ENCODE measurements around the gene PPARA.
"Not testable (repeated sequence)": the region's sequence is repeated elsewhere in the genome, so short reads cannot be mapped to it uniquely, and the experiment has no call there.

PPARA gene

GRCh38 chr22:46265627-46266026 is 115.3 kb downstream of the PPARA start:
- in situ Hi-C loops (cut with MboI; ENCODE audit: low sequenced_read_pairs), result not testable (repeated sequence)

DNA sequence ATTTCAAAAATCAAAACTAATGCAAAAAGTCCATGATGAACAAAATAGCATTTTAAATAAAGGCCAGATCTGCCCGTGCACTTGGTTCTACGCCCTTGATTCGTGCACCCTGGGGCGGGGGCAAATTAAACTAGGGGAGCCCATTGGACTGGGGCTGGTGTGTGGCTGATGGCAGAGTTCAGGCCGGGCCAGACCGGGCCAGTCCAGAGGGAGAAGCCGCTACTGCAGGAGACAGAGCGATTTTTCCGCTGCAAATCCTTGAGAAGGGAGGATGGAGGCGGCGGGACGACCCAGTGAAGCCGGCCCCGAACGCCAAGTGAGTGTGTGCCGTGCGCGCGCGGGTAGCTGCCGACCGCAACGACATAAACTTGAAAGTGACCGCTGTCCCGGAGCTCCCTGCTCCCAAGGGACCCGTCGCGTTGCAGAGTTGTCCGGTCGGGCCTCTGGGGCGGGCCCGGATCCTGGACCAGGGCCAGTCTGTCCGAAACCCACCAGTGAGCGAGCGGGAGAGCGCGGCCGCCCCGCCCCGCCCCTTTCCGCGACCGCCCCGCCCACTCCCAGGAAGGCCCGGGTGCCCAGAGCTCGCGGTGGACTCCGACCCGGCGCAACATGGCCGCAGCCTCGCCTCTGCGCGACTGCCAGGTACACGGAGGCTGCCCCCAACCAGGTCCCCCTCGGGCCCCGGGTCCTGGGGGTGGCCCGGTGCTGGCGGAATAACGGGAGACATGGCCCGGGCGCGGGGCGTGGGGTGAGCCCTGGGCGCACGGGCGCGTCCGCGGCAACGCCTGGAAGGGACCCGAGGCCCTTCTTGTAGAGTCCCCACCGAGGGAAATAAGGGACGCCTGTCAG is 117.3 kb downstream of the PPARA start, which contains the start of gene TTC38:
TSS of gene TTC38 (plus strand) at position 578 of the 849 bp plus-strand sequence. CDS start at position 610, 32 bp downstream.
- in situ Hi-C loops (cut with MboI; ENCODE audit: low sequenced_read_pairs), result no loop called here

DNA sequence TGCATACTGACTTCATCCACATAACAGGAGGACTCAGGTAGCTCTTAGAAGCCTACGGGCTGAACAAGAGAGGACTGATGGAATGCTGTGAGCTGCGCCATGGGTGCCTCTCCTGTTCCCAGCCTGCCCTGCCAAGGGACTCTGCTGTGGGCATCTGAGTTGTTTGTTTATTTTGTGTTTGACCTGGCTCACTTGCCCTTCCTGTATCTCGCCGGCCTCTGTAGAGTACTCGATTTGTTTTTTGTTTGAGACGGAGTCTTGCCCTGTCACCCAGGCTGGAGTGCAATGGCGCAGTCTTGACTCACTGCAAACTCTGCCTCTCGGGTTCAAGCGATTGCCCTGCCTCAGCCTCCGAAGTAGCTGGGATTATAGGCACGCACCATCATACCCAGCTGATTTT is 119.2 kb downstream of the PPARA start:
- in situ Hi-C loops (cut with MboI; ENCODE audit: low sequenced_read_pairs), result no loop called here

DNA sequence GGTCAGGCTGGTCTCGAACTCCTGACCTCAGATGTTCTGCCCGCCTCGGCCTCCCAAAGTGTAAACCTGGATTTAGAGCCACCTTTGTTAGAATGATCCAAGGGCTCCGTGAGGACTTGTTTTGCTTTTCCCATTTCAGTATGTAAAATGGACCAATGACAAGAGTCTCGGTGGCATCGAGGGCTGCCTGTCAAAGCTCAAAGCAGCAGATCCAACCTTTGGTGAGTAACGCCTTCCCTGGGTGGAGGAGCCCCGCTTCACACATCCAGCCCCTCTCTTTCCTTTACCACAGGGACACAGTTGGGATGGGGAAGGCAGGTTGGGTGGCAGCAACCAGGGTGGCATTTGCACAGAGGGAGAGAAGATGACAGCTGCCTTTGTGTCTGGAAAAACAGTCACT is 121.9 kb downstream of the PPARA start:
- in situ Hi-C loops (cut with MboI; ENCODE audit: low sequenced_read_pairs), result no loop called here

GRCh38 chr22:46272762-46273431 is 122.6 kb downstream of the PPARA start:
- in situ Hi-C loops (cut with MboI; ENCODE audit: low sequenced_read_pairs), result no loop called here

DNA sequence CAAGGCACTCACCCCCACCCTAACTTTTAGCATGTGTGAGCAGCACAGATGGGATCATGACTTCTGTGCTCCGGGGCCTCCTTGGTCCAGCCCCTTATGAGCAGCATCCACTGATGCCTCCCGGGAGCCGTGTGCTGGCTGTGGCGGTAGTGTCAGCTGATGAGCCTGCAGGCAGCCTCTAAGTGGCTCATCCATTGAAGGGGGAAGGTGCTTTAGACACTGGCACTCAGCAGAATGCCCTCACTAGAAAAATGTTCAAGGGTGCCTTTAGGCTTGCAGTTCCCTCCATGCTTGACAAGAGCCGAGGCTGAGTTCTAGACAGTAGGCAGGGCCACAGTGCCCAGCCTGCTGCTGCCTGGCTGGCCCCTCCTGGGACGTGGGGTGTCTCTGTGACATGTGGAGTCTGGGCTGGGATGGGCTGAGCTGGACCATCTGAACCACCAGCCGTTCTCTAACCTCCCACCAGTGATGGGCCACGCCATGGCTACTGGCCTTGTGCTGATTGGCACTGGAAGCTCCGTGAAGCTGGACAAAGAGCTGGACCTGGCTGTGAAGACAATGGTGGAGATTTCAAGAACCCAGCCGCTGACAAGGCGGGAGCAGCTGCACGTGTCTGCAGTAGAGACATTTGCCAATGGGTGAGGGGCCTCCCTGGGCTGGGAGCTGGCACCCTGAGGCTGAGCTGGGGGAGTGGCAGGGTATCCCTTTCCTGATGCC is 123.3 kb downstream of the PPARA start:
- in situ Hi-C loops (cut with MboI; ENCODE audit: low sequenced_read_pairs), result no loop called here

- in situ Hi-C loops (cut with MboI; ENCODE audit: low sequenced_read_pairs), result no loop called here
These were observed 124.1 kb downstream of the PPARA start for GRCh38 chr22:46274381-46274780.

DNA sequence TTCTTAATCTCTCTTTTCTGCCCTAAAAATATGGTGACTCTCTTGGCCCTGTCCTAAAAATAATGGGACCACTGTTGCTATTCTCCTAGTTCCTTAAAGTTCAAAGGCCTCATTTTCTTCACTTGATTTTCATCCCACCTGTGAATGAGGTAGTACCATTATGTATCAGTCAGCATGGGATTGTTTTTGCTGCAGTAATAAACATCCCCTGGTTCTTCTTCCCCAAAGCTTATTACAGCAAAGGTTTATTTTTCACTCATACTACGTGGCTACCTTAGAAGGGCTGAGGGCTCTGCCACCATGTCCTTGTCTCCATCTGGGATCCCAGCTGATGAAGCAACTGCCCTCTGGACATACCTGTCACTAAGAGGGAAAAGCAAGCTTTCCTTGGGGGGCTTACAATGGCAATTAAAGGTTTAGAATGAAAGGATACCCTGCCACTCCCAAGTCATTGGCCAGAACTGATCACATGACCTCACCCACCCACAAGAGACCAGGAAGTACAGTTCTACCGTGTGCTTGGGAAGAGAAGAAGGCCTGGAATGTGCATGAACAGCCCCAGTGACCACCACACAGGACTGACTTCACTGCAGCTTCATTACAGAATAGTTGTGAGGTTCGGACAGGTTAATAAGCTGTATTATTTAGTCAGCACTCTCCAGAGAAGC is 125.3 kb downstream of the PPARA start:
- in situ Hi-C loops (cut with MboI; ENCODE audit: low sequenced_read_pairs), result no loop called here

GRCh38 chr22:46276563-46276962 is 126.2 kb downstream of the PPARA start:
- in situ Hi-C loops (cut with MboI; ENCODE audit: low sequenced_read_pairs), result no loop called here

- in situ Hi-C loops (cut with MboI; ENCODE audit: low sequenced_read_pairs), result no loop called here
These were observed 128.6 kb downstream of the PPARA start for GRCh38 chr22:46278656-46279645.

GRCh38 chr22:46280063-46280817 is 129.9 kb downstream of the PPARA start:
- in situ Hi-C loops (cut with MboI; ENCODE audit: low sequenced_read_pairs), result no loop called here

GRCh38 chr22:46280999-46281623 is 130.8 kb downstream of the PPARA start:
- in situ Hi-C loops (cut with MboI; ENCODE audit: low sequenced_read_pairs), result no loop called here

DNA sequence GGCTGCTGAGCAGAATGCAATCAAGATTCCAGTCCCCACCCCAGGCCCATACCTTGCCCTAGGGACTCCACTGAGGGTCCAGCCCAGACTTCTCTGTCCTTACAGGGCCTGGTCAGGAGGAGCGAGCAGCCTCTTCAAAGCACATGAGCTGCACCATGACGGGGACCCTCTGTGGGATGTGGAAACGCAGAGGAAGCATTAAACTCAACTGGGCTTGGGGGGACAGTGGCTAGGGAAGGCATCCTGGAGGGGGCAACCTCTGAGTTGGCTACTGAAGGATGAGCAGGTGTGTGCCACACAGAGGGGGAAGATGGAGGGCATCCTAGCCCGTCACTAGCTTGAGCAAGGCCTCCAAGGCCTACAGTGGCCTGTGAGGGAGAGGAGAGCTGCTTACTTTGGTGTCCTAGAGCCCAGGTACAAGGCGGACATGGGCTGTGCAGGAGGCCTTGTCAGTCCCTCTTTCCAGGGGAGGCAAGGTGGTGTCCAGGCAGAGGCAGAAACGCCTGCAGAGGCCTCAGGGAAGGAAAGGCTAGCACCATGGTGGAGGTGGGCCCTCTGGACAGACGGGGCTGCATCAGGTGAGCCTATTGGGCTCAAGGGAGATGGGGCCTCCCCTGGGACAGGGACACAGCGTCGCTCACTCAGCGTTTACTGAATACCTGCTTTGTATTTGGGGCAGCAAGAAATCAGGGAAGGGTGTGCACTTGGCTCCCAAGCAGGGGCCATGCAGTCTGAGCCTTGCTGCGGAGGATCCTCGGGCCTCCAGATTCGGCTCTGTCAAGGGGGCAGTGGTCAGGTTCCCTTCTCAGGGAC is 131.7 kb downstream of the PPARA start:
- in situ Hi-C loops (cut with MboI; ENCODE audit: low sequenced_read_pairs), result no loop called here

- in situ Hi-C loops (cut with MboI; ENCODE audit: low sequenced_read_pairs), result no loop called here
These were observed 135.7 kb downstream of the PPARA start for GRCh38 chr22:46286006-46286405.

DNA sequence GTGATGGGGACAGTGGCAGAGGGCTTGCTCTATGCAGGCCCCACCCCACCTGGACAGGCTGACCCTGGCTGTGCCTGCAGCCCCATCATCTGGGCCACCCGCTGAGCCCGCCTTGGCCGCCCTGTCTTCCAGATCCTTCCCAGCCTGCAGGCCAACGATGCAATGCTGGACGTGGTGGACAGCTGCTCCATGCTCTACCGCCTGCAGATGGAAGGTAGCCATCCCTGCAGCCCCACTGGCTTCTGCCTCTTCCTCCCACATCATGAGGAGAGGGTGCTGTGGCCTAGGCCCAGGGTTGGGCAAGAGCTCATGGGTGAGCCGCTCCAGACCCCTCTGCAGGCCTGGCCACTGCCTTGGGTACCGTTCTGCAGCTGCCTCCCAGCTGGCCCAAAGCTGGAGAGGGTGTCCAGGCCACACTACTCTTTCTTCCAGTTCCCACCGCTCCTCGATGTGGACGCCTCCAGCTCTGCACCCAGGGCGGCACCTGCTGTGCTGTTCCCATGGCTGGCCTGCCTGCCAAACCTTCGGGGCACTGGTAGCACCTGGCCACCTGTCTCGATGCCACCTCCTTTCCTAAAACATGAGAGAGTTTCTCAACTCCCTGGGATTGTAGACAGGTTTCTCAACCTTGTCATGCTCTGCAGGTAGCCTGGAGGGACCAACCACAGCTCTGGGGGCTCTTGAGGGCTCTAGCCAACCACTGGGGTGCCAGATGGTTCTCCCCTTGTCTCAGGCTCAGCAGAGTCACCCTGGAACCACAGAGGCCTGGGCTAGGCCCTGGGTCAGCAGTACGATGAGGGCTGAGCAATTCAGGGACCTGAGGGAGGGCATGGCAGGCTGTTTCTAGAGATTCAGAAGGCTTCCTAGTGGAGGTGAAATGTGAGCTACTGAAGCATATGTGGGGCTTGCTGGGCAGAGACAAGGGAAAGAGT is 136.9 kb downstream of the PPARA start:
- in situ Hi-C loops (cut with MboI; ENCODE audit: low sequenced_read_pairs), result no loop called here

GRCh38 chr22:46287873-46288751 is 137.8 kb downstream of the PPARA start:
- in situ Hi-C loops (cut with MboI; ENCODE audit: low sequenced_read_pairs), result no loop called here

Measured in HL-60/S4 treated with phorbol 12-myristate 13-acetate at 8.2 ng/mL for 4 days and 3 days (cell line).